ENCODE data around the gene HERPUD1.

The HERPUD1 gene

GRCh38 chr16:56948234-56948633 lies 16.3 kb downstream of the HERPUD1 start:
- WGBS (ENCODE audit: insufficient coverage): 96% methylated on average over 4 of the region's 6 CpGs
- Histone ChIP-seq H3K4me3 (ENCODE audit: control insufficient read depth in 1 of 7, extremely low read depth in 1 of 7, insufficient read depth in 4 of 7, low read depth in 2 of 7, low read length in 6 of 7) (no peak overlapping the region), H3K9me3 (ENCODE audit: control extremely low read depth in 1 of 5, control insufficient read depth in 4 of 5, insufficient read depth in 2 of 5, low read depth in 1 of 5, low read length in 4 of 5) (no peaks in the 10 kb centered on the region), H3K27me3 (replicated peaks in 2 of 5; ENCODE audit: control insufficient read depth in 4 of 5, insufficient read depth in 5 of 5, low read length in 4 of 5) (no peaks in the 10 kb centered on the region), H3K36me3 (ENCODE audit: control insufficient read depth in 4 of 4, insufficient read depth in 4 of 4, low read length in 3 of 4) (peaks cover 9 to 25% (median 16%) of the 10 kb centered on the region in 4 experiments), H3K4me1 (ENCODE audit: control extremely low read depth in 1 of 4, control insufficient read depth in 4 of 4, insufficient read depth in 4 of 4, low read length in 3 of 4) (peaks cover 0 to 14% (median 6%) of the 10 kb centered on the region in 4 experiments), H3K27ac (ENCODE audit: insufficient read depth in 1 of 2, low read depth in 1 of 2, low read length in 2 of 2, poor library complexity in 1 of 2, severe bottlenecking in 2 of 2) (no peak overlapping the region)
- CTCF ChIA-PET: interaction anchor here (1.1 to 2.0 kb wide), 2 partner anchors 16 to 22 kb away, joined by 3 to 8 read pairs; no protein-coding TSS in a partner anchor
- DNase-seq: no peak
- POLR2A ChIA-PET: no interaction called here

- ChIA-PET POLR2A (no interaction called here), CTCF (interaction anchor here (0.9 to 7.0 kb wide), 3 partner anchors 13 to 116 kb away, joined by 3 to 57 read pairs (median 26); partner anchors contain the start of gene CETP)
- H3K27me3 ChIP-seq (replicated peaks in 2 of 5; ENCODE audit: control insufficient read depth in 4 of 5, insufficient read depth in 5 of 5, low read length in 4 of 5): no peaks in the 10 kb centered on the region
- H3K4me1 ChIP-seq (ENCODE audit: control extremely low read depth in 1 of 4, control insufficient read depth in 4 of 4, insufficient read depth in 4 of 4, low read length in 3 of 4): peaks cover 0 to 14% (median 6%) of the 10 kb centered on the region in 4 experiments
- 94% methylated on average over 2 of the region's 4 CpGs for WGBS (ENCODE audit: insufficient coverage)
- DNase-seq: no peak
- no peak overlapping the region for H3K4me3 ChIP-seq (ENCODE audit: control insufficient read depth in 1 of 7, extremely low read depth in 1 of 7, insufficient read depth in 4 of 7, low read depth in 2 of 7, low read length in 6 of 7)
- H3K36me3 ChIP-seq (ENCODE audit: control insufficient read depth in 4 of 4, insufficient read depth in 4 of 4, low read length in 3 of 4): peaks cover 2 to 8% (median 4%) of the 10 kb centered on the region in 4 experiments
- no peak overlapping the region for H3K27ac ChIP-seq (ENCODE audit: insufficient read depth in 1 of 2, low read depth in 1 of 2, low read length in 2 of 2, poor library complexity in 1 of 2, severe bottlenecking in 2 of 2)
- H3K9me3 ChIP-seq (ENCODE audit: control extremely low read depth in 1 of 5, control insufficient read depth in 4 of 5, insufficient read depth in 2 of 5, low read depth in 1 of 5, low read length in 4 of 5): no peaks in the 10 kb centered on the region
Measured at GRCh38 chr16:56950051-56950450, 18.1 kb downstream of the HERPUD1 start.

- H3K4me1 ChIP-seq (ENCODE audit: control extremely low read depth in 1 of 4, control insufficient read depth in 4 of 4, insufficient read depth in 4 of 4, low read length in 3 of 4): peaks cover 0 to 14% (median 6%) of the 10 kb centered on the region in 4 experiments
- no peaks in the 10 kb centered on the region for H3K27me3 ChIP-seq (replicated peaks in 2 of 5; ENCODE audit: control insufficient read depth in 4 of 5, insufficient read depth in 5 of 5, low read length in 4 of 5)
- ChIA-PET CTCF (interaction anchor here (0.7 to 7.0 kb wide), 4 partner anchors 13 to 116 kb away, joined by 3 to 57 read pairs (median 14); partner anchors contain the start of gene CETP), POLR2A (no interaction called here)
- H3K36me3 ChIP-seq (ENCODE audit: control insufficient read depth in 4 of 4, insufficient read depth in 4 of 4, low read length in 3 of 4): peaks cover 0 to 4% (median under 1%) of the 10 kb centered on the region in 4 experiments
- 95% methylated on average over 7 of the region's 7 CpGs for WGBS (ENCODE audit: insufficient coverage)
- no peaks in the 10 kb centered on the region for H3K9me3 ChIP-seq (ENCODE audit: control extremely low read depth in 1 of 5, control insufficient read depth in 4 of 5, insufficient read depth in 2 of 5, low read depth in 1 of 5, low read length in 4 of 5)
- DNase-seq: no peak
- H3K27ac ChIP-seq (ENCODE audit: insufficient read depth in 1 of 2, low read depth in 1 of 2, low read length in 2 of 2, poor library complexity in 1 of 2, severe bottlenecking in 2 of 2): no peak overlapping the region
- no peak overlapping the region for H3K4me3 ChIP-seq (ENCODE audit: control insufficient read depth in 1 of 7, extremely low read depth in 1 of 7, insufficient read depth in 4 of 7, low read depth in 2 of 7, low read length in 6 of 7)
Measured at GRCh38 chr16:56950455-56950854, 18.5 kb downstream of the HERPUD1 start.

GRCh38 chr16:56950881-56951771 lies 19.2 kb downstream of the HERPUD1 start:
- Histone ChIP-seq H3K36me3 (ENCODE audit: control insufficient read depth in 4 of 4, insufficient read depth in 4 of 4, low read length in 3 of 4) (peaks cover 0 to 3% (median 0%) of the 10 kb centered on the region in 4 experiments), H3K27ac (ENCODE audit: insufficient read depth in 1 of 2, low read depth in 1 of 2, low read length in 2 of 2, poor library complexity in 1 of 2, severe bottlenecking in 2 of 2) (no peak overlapping the region), H3K4me1 (ENCODE audit: control extremely low read depth in 1 of 4, control insufficient read depth in 4 of 4, insufficient read depth in 4 of 4, low read length in 3 of 4) (peaks cover 0 to 14% (median 6%) of the 10 kb centered on the region in 4 experiments), H3K9me3 (ENCODE audit: control extremely low read depth in 1 of 5, control insufficient read depth in 4 of 5, insufficient read depth in 2 of 5, low read depth in 1 of 5, low read length in 4 of 5) (no peaks in the 10 kb centered on the region), H3K4me3 (ENCODE audit: control insufficient read depth in 1 of 7, extremely low read depth in 1 of 7, insufficient read depth in 4 of 7, low read depth in 2 of 7, low read length in 6 of 7) (peak overlapping the region in 1 of 7 experiments; percentile 12), H3K27me3 (replicated peaks in 2 of 5; ENCODE audit: control insufficient read depth in 4 of 5, insufficient read depth in 5 of 5, low read length in 4 of 5) (no peaks in the 10 kb centered on the region)
- WGBS (ENCODE audit: insufficient coverage): 76% methylated on average over 14 of the region's 15 CpGs
- DNase-seq: peak; percentile 51 to 81 (median 80)
- POLR2A ChIA-PET: no interaction called here
- CTCF ChIA-PET: interaction anchor here (0.7 to 7.0 kb wide), 9 partner anchors 9 to 158 kb away, joined by 3 to 57 read pairs (median 3); partner anchors contain the start of genes CETP and NLRC5

GRCh38 chr16:56953006-56953405 lies 21.1 kb downstream of the HERPUD1 start:
- H3K36me3 ChIP-seq (ENCODE audit: control insufficient read depth in 4 of 4, insufficient read depth in 4 of 4, low read length in 3 of 4): no peaks in the 10 kb centered on the region
- H3K4me1 ChIP-seq (ENCODE audit: control extremely low read depth in 1 of 4, control insufficient read depth in 4 of 4, insufficient read depth in 4 of 4, low read length in 3 of 4): peaks cover 0 to 14% (median 6%) of the 10 kb centered on the region in 4 experiments
- ChIA-PET CTCF (interaction anchor here (0.9 to 7.0 kb wide), 7 partner anchors 10 to 160 kb away, joined by 3 to 57 read pairs (median 4); partner anchors contain the start of gene CETP), POLR2A (interaction anchor here (0.6 kb wide), 1 partner anchor 218 kb away, joined by 3 read pairs; no protein-coding TSS in a partner anchor)
- no peaks in the 10 kb centered on the region for H3K9me3 ChIP-seq (ENCODE audit: control extremely low read depth in 1 of 5, control insufficient read depth in 4 of 5, insufficient read depth in 2 of 5, low read depth in 1 of 5, low read length in 4 of 5)
- DNase-seq: no peak
- no peak overlapping the region for H3K4me3 ChIP-seq (ENCODE audit: control insufficient read depth in 1 of 7, extremely low read depth in 1 of 7, insufficient read depth in 4 of 7, low read depth in 2 of 7, low read length in 6 of 7)
- no peak overlapping the region for H3K27ac ChIP-seq (ENCODE audit: insufficient read depth in 1 of 2, low read depth in 1 of 2, low read length in 2 of 2, poor library complexity in 1 of 2, severe bottlenecking in 2 of 2)
- no peaks in the 10 kb centered on the region for H3K27me3 ChIP-seq (replicated peaks in 2 of 5; ENCODE audit: control insufficient read depth in 4 of 5, insufficient read depth in 5 of 5, low read length in 4 of 5)
- 93% methylated on average over 6 of the region's 6 CpGs for WGBS (ENCODE audit: insufficient coverage)

- no peak for DNase-seq
- Histone ChIP-seq H3K27ac (ENCODE audit: insufficient read depth in 1 of 2, low read depth in 1 of 2, low read length in 2 of 2, poor library complexity in 1 of 2, severe bottlenecking in 2 of 2) (no peak overlapping the region), H3K9me3 (ENCODE audit: control extremely low read depth in 1 of 5, control insufficient read depth in 4 of 5, insufficient read depth in 2 of 5, low read depth in 1 of 5, low read length in 4 of 5) (no peaks in the 10 kb centered on the region), H3K4me3 (ENCODE audit: control insufficient read depth in 1 of 7, extremely low read depth in 1 of 7, insufficient read depth in 4 of 7, low read depth in 2 of 7, low read length in 6 of 7) (no peak overlapping the region), H3K4me1 (ENCODE audit: control extremely low read depth in 1 of 4, control insufficient read depth in 4 of 4, insufficient read depth in 4 of 4, low read length in 3 of 4) (peaks cover 0 to 7% (median 6%) of the 10 kb centered on the region in 4 experiments), H3K27me3 (replicated peaks in 2 of 5; ENCODE audit: control insufficient read depth in 4 of 5, insufficient read depth in 5 of 5, low read length in 4 of 5) (no peaks in the 10 kb centered on the region), H3K36me3 (ENCODE audit: control insufficient read depth in 4 of 4, insufficient read depth in 4 of 4, low read length in 3 of 4) (no peaks in the 10 kb centered on the region)
- POLR2A ChIA-PET: interaction anchor here (0.6 kb wide), 1 partner anchor 387 kb away, joined by 5 read pairs; no protein-coding TSS in a partner anchor
- WGBS (ENCODE audit: insufficient coverage): 100% methylated on average over 2 of the region's 4 CpGs
- CTCF ChIA-PET: interaction anchor here (2.2 to 7.0 kb wide), 2 partner anchors 7 to 16 kb away, joined by 5 to 57 read pairs; partner anchors contain the start of gene CETP
Measured at GRCh38 chr16:56956076-56956475, 24.1 kb downstream of the HERPUD1 start.

Data from common myeloid progenitor, CD34-positive (primary cell).